Endothelial cell (in vitro differentiated cells): ENCODE data around the gene THSD7A. TPM values are rescaled to one million over a fixed set of nuclear protein-coding genes. Genes with fewer than 3 reads are reported as not detected.

Experiments used
- DNase-seq: peaks from one replicate; pipeline ENCODE4 v3.0.0; 2021; ENCODE audit warnings: low spot score
- H3K27ac Mint-ChIP-seq: one replicate; pipeline ENCODE4 v1.8.0; 2021; ENCODE audit warnings: mixed read lengths, inconsistent platforms; ENCODE audit not compliant: unreplicated experiment
- H3K27me3 Mint-ChIP-seq: one replicate; pipeline ENCODE4 v1.8.0; 2021; ENCODE audit warnings: mild to moderate bottlenecking, moderate library complexity, mixed read lengths, inconsistent platforms; ENCODE audit not compliant: unreplicated experiment
- H3K36me3 Mint-ChIP-seq: one replicate; pipeline ENCODE4 v1.8.0; 2021; ENCODE audit warnings: mild to moderate bottlenecking, low read depth, mixed read lengths, inconsistent platforms; ENCODE audit not compliant: unreplicated experiment
- H3K4me1 Mint-ChIP-seq: one replicate; pipeline ENCODE4 v1.8.0; 2021; ENCODE audit warnings: mild to moderate bottlenecking, mixed read lengths, inconsistent platforms; ENCODE audit not compliant: unreplicated experiment
- H3K4me3 Mint-ChIP-seq: one replicate; pipeline ENCODE4 v1.8.0; 2021; ENCODE audit warnings: mild to moderate bottlenecking, mixed read lengths, inconsistent platforms; ENCODE audit not compliant: unreplicated experiment
- H3K9me3 Mint-ChIP-seq: one replicate; pipeline ENCODE4 v1.8.0; 2021; ENCODE audit warnings: mixed read lengths, inconsistent platforms; ENCODE audit not compliant: unreplicated experiment
- CTCF ChIP-seq: fragments of 200-600 bp; sonication (generic); IDR thresholded peaks from one replicate; pipeline ENCODE4 v1.5.0; 2021; ENCODE audit warnings: antibody characterized with exemption; ENCODE audit not compliant: unreplicated experiment
- total RNA-seq: library from RNA; stranded (reverse); fragmentation: NEBNext Ultra II Directional; extraction: Animal tissue kit (Norgen Biotek cat#: 25700); gene quantifications from one replicate; pipeline ENCODE4 v1.2.1, GENCODE V29; 2021; ENCODE audit not compliant: unreplicated experiment

The THSD7A gene
- total RNA-seq, 1 donor from 2014 or later, result 28.7 TPM

- Mint-ChIP-seq H3K36me3 (no peaks in the 10 kb centered on the region), H3K27ac (no peak overlapping the region), H3K4me1 (no peaks in the 10 kb centered on the region), H3K4me3 (no peak overlapping the region), H3K9me3 (no peaks in the 10 kb centered on the region), H3K27me3 (no peaks in the 10 kb centered on the region)
- no peak for DNase-seq
- TF ChIP-seq CTCF, result no peak
Observed at GRCh38 chr7:11858622-11859302, 26.8 kb upstream of the THSD7A start.

- no peak for DNase-seq
- Mint-ChIP-seq H3K36me3 (no peaks in the 10 kb centered on the region), H3K27me3 (no peaks in the 10 kb centered on the region), H3K9me3 (no peaks in the 10 kb centered on the region), H3K4me1 (no peaks in the 10 kb centered on the region), H3K4me3 (no peak overlapping the region), H3K27ac (no peak overlapping the region)
- TF ChIP-seq CTCF, result no peak
Observed at GRCh38 chr7:11858026-11858425, 26.0 kb upstream of the THSD7A start.

GRCh38 chr7:11848251-11848650 lies 16.3 kb upstream of the THSD7A start:
- Mint-ChIP-seq H3K27ac (no peak overlapping the region), H3K9me3 (no peaks in the 10 kb centered on the region), H3K4me3 (no peak overlapping the region), H3K4me1 (no peaks in the 10 kb centered on the region), H3K27me3 (no peaks in the 10 kb centered on the region), H3K36me3 (no peaks in the 10 kb centered on the region)
- no peak for DNase-seq
- TF ChIP-seq CTCF, result no peak

DNA sequence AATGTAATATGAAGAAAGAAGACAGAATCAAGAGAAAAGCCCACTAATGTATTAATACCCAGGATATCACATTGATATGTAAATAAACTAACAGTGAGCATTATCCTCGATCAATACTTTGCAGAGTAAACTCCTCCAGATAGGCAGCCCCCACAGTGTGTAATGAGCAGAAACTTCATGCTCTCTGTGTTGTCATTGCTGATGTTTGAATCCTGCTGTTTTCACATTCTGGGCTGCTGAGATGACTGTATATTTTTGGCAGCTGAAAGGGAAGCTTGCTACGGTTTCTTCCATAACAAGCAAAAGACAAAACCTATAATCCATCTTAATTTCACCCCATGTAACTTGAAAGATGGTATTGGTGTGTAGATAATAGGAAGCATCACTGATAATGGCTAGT lies 15.3 kb upstream of the THSD7A start:
- H3K9me3 Mint-ChIP-seq, result no peaks in the 10 kb centered on the region
- DNase-seq, result no peak
- no peaks in the 10 kb centered on the region for H3K27me3 Mint-ChIP-seq
- H3K36me3 Mint-ChIP-seq, result no peaks in the 10 kb centered on the region
- H3K27ac Mint-ChIP-seq, result no peak overlapping the region
- H3K4me1 Mint-ChIP-seq, result no peaks in the 10 kb centered on the region
- no peak for TF ChIP-seq CTCF
- no peak overlapping the region for H3K4me3 Mint-ChIP-seq

DNA sequence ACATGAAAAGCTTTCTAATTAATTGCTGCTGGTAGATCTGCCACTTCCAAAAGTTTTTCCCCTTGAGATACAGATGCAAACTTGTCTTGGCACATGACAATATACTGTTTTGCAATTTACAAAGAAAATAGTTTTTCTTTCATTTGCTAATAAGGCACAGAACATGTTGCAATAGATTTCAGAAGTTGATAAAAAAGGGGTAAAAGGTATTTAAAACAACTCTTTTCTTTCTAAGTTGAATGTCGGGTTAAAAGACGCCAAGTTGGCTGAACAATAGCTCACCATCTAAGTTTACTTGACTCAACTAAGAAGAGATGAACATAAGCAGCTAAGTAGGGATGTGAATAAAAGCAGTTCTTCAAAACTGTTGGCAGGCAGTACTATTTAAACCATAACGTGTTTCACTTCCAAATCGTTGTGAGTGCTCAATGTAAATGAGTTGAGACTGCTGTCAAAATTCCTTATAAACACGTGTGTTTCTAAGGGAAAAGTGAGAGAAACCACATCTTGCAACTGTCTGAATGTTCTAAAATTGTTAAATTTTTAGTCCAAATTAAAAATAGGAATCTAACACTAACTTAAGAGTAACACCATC lies 14.5 kb upstream of the THSD7A start:
- no peak overlapping the region for H3K27ac Mint-ChIP-seq

More for the DNA sequence above, 14.5 kb upstream of the THSD7A start:
- TF ChIP-seq CTCF, result no peak
- H3K4me3 Mint-ChIP-seq, result no peak overlapping the region
- no peaks in the 10 kb centered on the region for H3K36me3 Mint-ChIP-seq
- DNase-seq, result no peak
- no peaks in the 10 kb centered on the region for H3K9me3 Mint-ChIP-seq
- no peaks in the 10 kb centered on the region for H3K4me1 Mint-ChIP-seq
- H3K27me3 Mint-ChIP-seq, result no peaks in the 10 kb centered on the region
